ENCODE measurements around the gene P4HTM.
A peak's percentile ranks its signal among the peaks of the same experiment; 100 is the strongest.

The P4HTM gene

GRCh38 chr3:49025793-49026520, 35.9 kb downstream of the P4HTM start:
- Mint-ChIP-seq H3K27me3 (ENCODE audit: low read depth, poor library complexity) (no peaks in the 10 kb centered on the region), H3K36me3 (ENCODE audit: low read depth) (peaks cover 40% of the 10 kb centered on the region), H3K27ac (peak overlapping the region; percentile 80), H3K4me3 (no peak overlapping the region), H3K4me1 (peaks cover 45% of the 10 kb centered on the region), H3K9me3 (no peaks in the 10 kb centered on the region)
- no peak for TF ChIP-seq CTCF (IDR thresholded peaks at IDR 0.05)
- DNase-seq: no peak

GRCh38 chr3:49026536-49026935, 36.5 kb downstream of the P4HTM start:
- Mint-ChIP-seq H3K27me3 (ENCODE audit: low read depth, poor library complexity) (no peaks in the 10 kb centered on the region), H3K9me3 (no peaks in the 10 kb centered on the region), H3K4me3 (no peak overlapping the region), H3K4me1 (peaks cover 48% of the 10 kb centered on the region), H3K27ac (peak overlapping the region; percentile 36), H3K36me3 (ENCODE audit: low read depth) (peaks cover 44% of the 10 kb centered on the region)
- DNase-seq: no peak
- no peak for TF ChIP-seq CTCF (IDR thresholded peaks at IDR 0.05)

- Mint-ChIP-seq H3K4me3 (peak overlapping the region; percentile 95), H3K4me1 (peaks cover 53% of the 10 kb centered on the region), H3K27ac (no peak overlapping the region), H3K9me3 (no peaks in the 10 kb centered on the region), H3K36me3 (ENCODE audit: low read depth) (peaks cover 53% of the 10 kb centered on the region), H3K27me3 (ENCODE audit: low read depth, poor library complexity) (no peaks in the 10 kb centered on the region)
- no peak for DNase-seq
- no peak for TF ChIP-seq CTCF (IDR thresholded peaks at IDR 0.05)
Observed at GRCh38 chr3:49027634-49028033, 37.6 kb downstream of the P4HTM start.

- H3K4me1 Mint-ChIP-seq: peaks cover 46% of the 10 kb centered on the region
Observed at GRCh38 chr3:49028298-49028672, 38.2 kb downstream of the P4HTM start.

GRCh38 chr3:49028673-49029562, 38.9 kb downstream of the P4HTM start, which contains the start of gene IMPDH2:
Gene IMPDH2 (minus strand): TSS chr3:49029398. CDS start chr3:49029350, 48 bp downstream.
- Mint-ChIP-seq H3K9me3 (no peaks in the 10 kb centered on the region), H3K4me3 (peak within 1 kb of the TSS; percentile 95), H3K27me3 (ENCODE audit: low read depth, poor library complexity) (no peaks in the 10 kb centered on the region), H3K4me1 (peaks cover 40% of the 10 kb centered on the region), H3K36me3 (ENCODE audit: low read depth) (peaks cover 54% of the 10 kb centered on the region), H3K27ac (peak within 1 kb of the TSS; percentile 96)
- DNase-seq: peak; percentile 93
- TF ChIP-seq CTCF (IDR thresholded peaks at IDR 0.05): no peak

More at GRCh38 chr3:49028298-49028672, 38.2 kb downstream of the P4HTM start:
- H3K36me3 Mint-ChIP-seq (ENCODE audit: low read depth): peaks cover 56% of the 10 kb centered on the region
- H3K27me3 Mint-ChIP-seq (ENCODE audit: low read depth, poor library complexity): no peaks in the 10 kb centered on the region
- H3K9me3 Mint-ChIP-seq: no peaks in the 10 kb centered on the region
- no peak for TF ChIP-seq CTCF (IDR thresholded peaks at IDR 0.05)
- DNase-seq: no peak
- peak overlapping the region; percentile 88 for H3K27ac Mint-ChIP-seq
- peak overlapping the region; percentile 95 for H3K4me3 Mint-ChIP-seq

Data from nephron progenitor cell (in vitro differentiated cells).